ENCODE measurements around the gene MGAT5B. TPM values are rescaled to one million over a fixed set of nuclear protein-coding genes. Genes with fewer than 3 reads are reported as not detected.

MGAT5B gene
- total RNA-seq, 1 experiment from 2014 or later: 4.9 TPM

DNA sequence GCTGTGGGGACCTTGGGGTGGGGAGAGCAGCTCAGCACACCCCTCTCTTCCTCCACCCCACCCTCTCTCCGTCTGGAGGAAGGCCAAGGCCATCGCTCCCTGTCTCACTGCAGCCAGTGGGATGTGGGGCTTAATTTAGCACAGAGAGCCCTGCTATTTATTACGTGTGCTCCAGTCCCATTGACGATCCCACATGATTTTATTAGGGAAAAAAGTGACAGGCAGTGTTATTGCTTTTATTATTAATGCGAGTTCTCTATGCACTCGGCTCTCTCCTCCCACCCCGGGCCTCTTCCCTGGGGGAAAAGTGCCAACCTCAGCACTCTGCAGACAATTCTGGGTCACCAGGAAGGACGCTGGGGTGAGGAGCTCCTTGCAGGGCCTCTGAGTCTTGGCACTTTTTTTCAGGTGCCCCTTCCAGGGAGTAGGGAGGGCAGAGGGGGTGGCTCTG, 57.3 kb downstream of the MGAT5B start:
- H3K36me3 ChIP-seq (ENCODE audit: low read depth, low read length): no peaks in the 10 kb centered on the region
- ChIA-PET CTCF (no interaction called here), POLR2A (ENCODE audit: unreplicated experiment) (no interaction called here)
- TF ChIP-seq, protein P1, sequence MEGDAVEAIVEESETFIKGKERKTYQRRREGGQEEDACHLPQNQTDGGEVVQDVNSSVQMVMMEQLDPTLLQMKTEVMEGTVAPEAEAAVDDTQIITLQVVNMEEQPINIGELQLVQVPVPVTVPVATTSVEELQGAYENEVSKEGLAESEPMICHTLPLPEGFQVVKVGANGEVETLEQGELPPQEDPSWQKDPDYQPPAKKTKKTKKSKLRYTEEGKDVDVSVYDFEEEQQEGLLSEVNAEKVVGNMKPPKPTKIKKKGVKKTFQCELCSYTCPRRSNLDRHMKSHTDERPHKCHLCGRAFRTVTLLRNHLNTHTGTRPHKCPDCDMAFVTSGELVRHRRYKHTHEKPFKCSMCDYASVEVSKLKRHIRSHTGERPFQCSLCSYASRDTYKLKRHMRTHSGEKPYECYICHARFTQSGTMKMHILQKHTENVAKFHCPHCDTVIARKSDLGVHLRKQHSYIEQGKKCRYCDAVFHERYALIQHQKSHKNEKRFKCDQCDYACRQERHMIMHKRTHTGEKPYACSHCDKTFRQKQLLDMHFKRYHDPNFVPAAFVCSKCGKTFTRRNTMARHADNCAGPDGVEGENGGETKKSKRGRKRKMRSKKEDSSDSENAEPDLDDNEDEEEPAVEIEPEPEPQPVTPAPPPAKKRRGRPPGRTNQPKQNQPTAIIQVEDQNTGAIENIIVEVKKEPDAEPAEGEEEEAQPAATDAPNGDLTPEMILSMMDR (conservative IDR thresholded peaks at IDR 0.05; ENCODE audit: low read depth, low read length): no peak
- no peak overlapping the region for H3K9ac ChIP-seq (ENCODE audit: low read length)
- no TSS peak for BruUV-seq (replicated peaks)
- H3K27me3 ChIP-seq (ENCODE audit: low read length): no peaks in the 10 kb centered on the region
- H4K20me1 ChIP-seq (ENCODE audit: low read length): no peaks in the 10 kb centered on the region
- ATAC-seq: no peak
- H3K27ac ChIP-seq (ENCODE audit: low read length): no peak overlapping the region
- no peaks in the 10 kb centered on the region for H3K79me2 ChIP-seq (ENCODE audit: low read length)
- intact Hi-C loops (cut with micrococcal nuclease): no loop called here
- no peaks in the 10 kb centered on the region for H3K9me3 ChIP-seq (ENCODE audit: low read length)
- H3K4me1 ChIP-seq (ENCODE audit: insufficient read depth, low read length): no peaks in the 10 kb centered on the region
- no peak overlapping the region for H3K4me2 ChIP-seq (ENCODE audit: low read length)
- H2AFZ ChIP-seq (ENCODE audit: low read length): no peak overlapping the region
- DNase-seq: no peak
- H3F3A ChIP-seq (ENCODE audit: low read length, unreplicated experiment): no peaks in the 10 kb centered on the region
- H3K9me2 ChIP-seq (replicated peaks; ENCODE audit: low read length): no peaks in the 10 kb centered on the region
- H3K4me3 ChIP-seq (ENCODE audit: low read length): no peak overlapping the region

GRCh38 chr17:76926237-76926866, 58.1 kb downstream of the MGAT5B start:
- no peak overlapping the region for H2AFZ ChIP-seq (ENCODE audit: low read length)
- no peaks in the 10 kb centered on the region for H3K79me2 ChIP-seq (ENCODE audit: low read length)
- H3K4me3 ChIP-seq (ENCODE audit: low read length): no peak overlapping the region
- H4K20me1 ChIP-seq (ENCODE audit: low read length): no peaks in the 10 kb centered on the region
- POLR2A ChIA-PET (ENCODE audit: unreplicated experiment): no interaction called here
- no peaks in the 10 kb centered on the region for H3K9me3 ChIP-seq (ENCODE audit: low read length)
- H3F3A ChIP-seq (ENCODE audit: low read length, unreplicated experiment): no peaks in the 10 kb centered on the region
- no peaks in the 10 kb centered on the region for H3K36me3 ChIP-seq (ENCODE audit: low read depth, low read length)
- ATAC-seq (no peak), DNase-seq (no peak)
- intact Hi-C loops (cut with micrococcal nuclease): no loop called here
- H3K27me3 ChIP-seq (ENCODE audit: low read length): no peaks in the 10 kb centered on the region
- H3K4me2 ChIP-seq (ENCODE audit: low read length): no peak overlapping the region
- no peak overlapping the region for H3K27ac ChIP-seq (ENCODE audit: low read length)
- no peaks in the 10 kb centered on the region for H3K9me2 ChIP-seq (replicated peaks; ENCODE audit: low read length)
- CTCF ChIA-PET: no interaction called here
- H3K9ac ChIP-seq (ENCODE audit: low read length): no peak overlapping the region
- H3K4me1 ChIP-seq (ENCODE audit: insufficient read depth, low read length): no peaks in the 10 kb centered on the region
- TF ChIP-seq EZH2phosphoT487 (IDR thresholded peaks at IDR 0.05; ENCODE audit: borderline replicate concordance, low read length): no peak
- TF ChIP-seq, protein P1 (conservative IDR thresholded peaks at IDR 0.05; ENCODE audit: low read depth, low read length): no peak
- no peak for TF ChIP-seq EZH2 (IDR thresholded peaks at IDR 0.05; ENCODE audit: low read length, unreplicated experiment)
- no TSS peak for BruUV-seq (replicated peaks)

DNA sequence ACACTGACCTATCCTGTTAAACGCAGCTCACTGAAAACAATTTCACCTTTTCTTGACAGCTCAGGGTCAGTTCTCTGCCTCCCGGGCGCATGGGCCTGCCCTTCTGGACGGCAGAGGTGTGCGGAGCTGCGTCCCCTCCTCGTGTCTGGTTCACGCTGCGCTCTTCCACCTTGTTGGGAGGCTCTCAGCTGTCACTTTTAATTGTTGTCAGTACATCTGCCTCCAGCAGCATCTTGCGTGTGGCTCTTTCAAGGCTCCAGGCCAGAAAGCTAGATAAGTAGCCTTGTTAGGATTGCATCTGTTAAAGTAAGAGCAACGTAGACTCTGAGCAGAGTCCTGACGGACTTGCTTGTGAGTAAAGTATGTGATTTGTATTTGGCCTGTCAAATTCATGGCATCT, 59.4 kb downstream of the MGAT5B start:
- no TSS peak for BruUV-seq (replicated peaks)
- Histone ChIP-seq H3K9ac (ENCODE audit: low read length) (no peak overlapping the region), H3K27ac (ENCODE audit: low read length) (no peak overlapping the region), H3K27me3 (ENCODE audit: low read length) (no peaks in the 10 kb centered on the region), H3K4me2 (ENCODE audit: low read length) (no peak overlapping the region), H3K9me3 (ENCODE audit: low read length) (no peaks in the 10 kb centered on the region), H4K20me1 (ENCODE audit: low read length) (no peaks in the 10 kb centered on the region), H3K4me3 (ENCODE audit: low read length) (no peak overlapping the region), H2AFZ (ENCODE audit: low read length) (no peak overlapping the region), H3K9me2 (replicated peaks; ENCODE audit: low read length) (no peaks in the 10 kb centered on the region), H3K36me3 (ENCODE audit: low read depth, low read length) (no peaks in the 10 kb centered on the region), H3K4me1 (ENCODE audit: insufficient read depth, low read length) (no peaks in the 10 kb centered on the region), H3F3A (ENCODE audit: low read length, unreplicated experiment) (no peaks in the 10 kb centered on the region), H3K79me2 (ENCODE audit: low read length) (no peaks in the 10 kb centered on the region)
- intact Hi-C loops (cut with micrococcal nuclease): no loop called here
- TF ChIP-seq EZH2phosphoT487 (IDR thresholded peaks at IDR 0.05; ENCODE audit: borderline replicate concordance, low read length) (no peak), EZH2 (IDR thresholded peaks at IDR 0.05; ENCODE audit: low read length, unreplicated experiment) (no peak)
- TF ChIP-seq, protein P1 (conservative IDR thresholded peaks at IDR 0.05; ENCODE audit: low read depth, low read length): no peak
- ChIA-PET POLR2A (ENCODE audit: unreplicated experiment) (no interaction called here), CTCF (no interaction called here)
- no peak for ATAC-seq
- DNase-seq: no peak
